Keratinocyte (primary cell): Measurements from ENCODE around the gene ANO10. TPM values are rescaled to one million over a fixed set of nuclear protein-coding genes. Genes with fewer than 3 reads are reported as not detected.

Source experiments
- DNase-seq: peaks from one replicate; pipeline ENCODE4 v3.0.0-alpha.2; 2011; ENCODE audit warnings: low read depth, missing footprints, low spot score
- FAIRE-seq: peaks from 2 replicates; lab custom pipeline; 2011; peaks lifted over from hg19 to GRCh38; lab: Jason Lieb, UNC
- H2AFZ ChIP-seq: 2 replicates; pipeline ENCODE4 v1.6.0; 2012; ENCODE audit warnings: low read length, control low read depth, inconsistent platforms; ENCODE audit not compliant: control insufficient read depth
- H3K27ac ChIP-seq: 2 replicates; pipeline ENCODE4 v1.5.1; 2011; ENCODE audit warnings: low read length; ENCODE audit not compliant: control insufficient read depth, insufficient read depth
- H3K27me3 ChIP-seq: 3 replicates; pipeline ENCODE4 v1.6.0; 2011; ENCODE audit warnings: low read length; ENCODE audit not compliant: control insufficient read depth, insufficient read depth; ENCODE audit errors: extremely low read depth
- H3K36me3 ChIP-seq, 2 experiments: 2 replicates in 1 of 2; 3 replicates in 1 of 2; pipeline ENCODE4 v1.5.1; 2011; ENCODE audit warnings: low read length in 2 of 2, mild to moderate bottlenecking in 1 of 2; ENCODE audit not compliant: control insufficient read depth in 2 of 2, insufficient read depth in 2 of 2; ENCODE audit errors: extremely low read depth in 1 of 2
- H3K4me1 ChIP-seq: 3 replicates; pipeline ENCODE4 v1.5.1; 2011; ENCODE audit warnings: low read length; ENCODE audit not compliant: control insufficient read depth, insufficient read depth; ENCODE audit errors: extremely low read depth
- H3K4me2 ChIP-seq: 3 replicates; pipeline ENCODE4 v1.6.0; 2011; ENCODE audit warnings: low read depth, low read length; ENCODE audit not compliant: control insufficient read depth, insufficient read depth; ENCODE audit errors: extremely low read depth
- H3K4me3 ChIP-seq, 3 experiments: fragments of 200-600 bp in 1 of 3; sonication (generic) in 1 of 3; 2 replicates in 2 of 3; 3 replicates in 1 of 3; pipeline ENCODE4 v1.5.1; 2011 to 2016; ENCODE audit warnings: low read length in 3 of 3, mild to moderate bottlenecking in 3 of 3, control low read depth in 2 of 3, inconsistent platforms in 1 of 3, low read depth in 1 of 3, mixed read lengths in 1 of 3, mixed run types in 1 of 3, moderate library complexity in 1 of 3; ENCODE audit not compliant: control insufficient read depth in 2 of 3, insufficient read depth in 2 of 3; ENCODE audit errors: extremely low read depth in 1 of 3
- H3K79me2 ChIP-seq: 2 replicates; pipeline ENCODE4 v1.6.0; 2012; ENCODE audit warnings: low read length; ENCODE audit not compliant: control insufficient read depth, insufficient read depth
- H3K9ac ChIP-seq: 3 replicates; pipeline ENCODE4 v1.6.0; 2011; ENCODE audit warnings: low read length; ENCODE audit not compliant: control insufficient read depth, insufficient read depth; ENCODE audit errors: extremely low read depth
- H3K9me1 ChIP-seq: 3 replicates; pipeline ENCODE4 v1.6.0; 2011; ENCODE audit warnings: low read length; ENCODE audit not compliant: control insufficient read depth, insufficient read depth; ENCODE audit errors: extremely low read depth
- H3K9me3 ChIP-seq: 2 replicates; pipeline ENCODE4 v1.5.1; 2012; ENCODE audit warnings: low read depth, low read length; ENCODE audit not compliant: control insufficient read depth
- H4K20me1 ChIP-seq: 3 replicates; pipeline ENCODE4 v1.6.0; 2011; ENCODE audit warnings: low read length; ENCODE audit not compliant: control insufficient read depth, insufficient read depth; ENCODE audit errors: extremely low read depth
- EZH2 ChIP-seq: IDR thresholded peaks from one replicate; pipeline ENCODE4 v1.6.1; 2012; ENCODE audit warnings: inconsistent platforms, mild to moderate bottlenecking, low read length, moderate library complexity
- dilution Hi-C: fragments of 300-500 bp; cut with MboI; formaldehyde crosslinking; loops from one replicate; pipeline ENCODE4 v1.7.0; 2020; ENCODE audit warnings: low sequenced_read_pairs; ENCODE audit not compliant: extremely low pct_ligation_motif_present
- polyA plus RNA-seq, 5 experiments: library from polyadenylated mRNA; depleted of rRNA in 3 of 5; stranded (reverse) in 3 of 5; stranded (forward) in 1 of 5; unstranded in 1 of 5; fragments of >200 nt; gene quantifications; 1 replicate in 1 of 5; 2 replicates in 3 of 5; 3 replicates in 1 of 5; pipeline versions ENCODE4 v1.2.1 to v1.2.3, GENCODE V29; 2011 to 2012; ENCODE audit warnings: missing spikeins in 2 of 5, low read depth in 1 of 5, low replicate concordance in 1 of 5
- TF ChIP-seq, protein P1 (sequence below), 3 experiments: IDR thresholded peaks in 1 of 3; conservative IDR thresholded peaks in 1 of 3; optimal IDR thresholded peaks in 1 of 3; 2 replicates in 2 of 3; 3 replicates in 1 of 3; pipeline versions ENCODE3 to v1.5.1; 2011; ENCODE audit warnings: low read length in 3 of 3, mild to moderate bottlenecking in 3 of 3, moderate library complexity in 2 of 3, control low read depth in 1 of 3, inconsistent platforms in 1 of 3; ENCODE audit not compliant: insufficient read depth in 2 of 3; ENCODE audit errors: extremely low read depth in 1 of 3

The ANO10 gene
- polyA plus RNA-seq, 1 donor (not counting 4 experiments of a cell fraction or from before 2014, with no cell fraction given), result 48.8 TPM

GRCh38 chr3:43410592-43410991 lies 211.2 kb downstream of the ANO10 start:
- Histone ChIP-seq H3K9me1 (no peaks in the 10 kb centered on the region), H3K4me1 (peaks cover 5% of the 10 kb centered on the region), H3K79me2 (no peaks in the 10 kb centered on the region), H3K9me3 (no peaks in the 10 kb centered on the region), H3K4me2 (no peak overlapping the region), H3K27me3 (no peaks in the 10 kb centered on the region), H4K20me1 (no peaks in the 10 kb centered on the region), H3K27ac (no peak overlapping the region), H3K4me3 (no peak overlapping the region), H2AFZ (no peak overlapping the region), H3K9ac (no peak overlapping the region), H3K36me3 (no peaks in the 10 kb centered on the region)
- TF ChIP-seq EZH2, result no peak
- TF ChIP-seq, protein P1, sequence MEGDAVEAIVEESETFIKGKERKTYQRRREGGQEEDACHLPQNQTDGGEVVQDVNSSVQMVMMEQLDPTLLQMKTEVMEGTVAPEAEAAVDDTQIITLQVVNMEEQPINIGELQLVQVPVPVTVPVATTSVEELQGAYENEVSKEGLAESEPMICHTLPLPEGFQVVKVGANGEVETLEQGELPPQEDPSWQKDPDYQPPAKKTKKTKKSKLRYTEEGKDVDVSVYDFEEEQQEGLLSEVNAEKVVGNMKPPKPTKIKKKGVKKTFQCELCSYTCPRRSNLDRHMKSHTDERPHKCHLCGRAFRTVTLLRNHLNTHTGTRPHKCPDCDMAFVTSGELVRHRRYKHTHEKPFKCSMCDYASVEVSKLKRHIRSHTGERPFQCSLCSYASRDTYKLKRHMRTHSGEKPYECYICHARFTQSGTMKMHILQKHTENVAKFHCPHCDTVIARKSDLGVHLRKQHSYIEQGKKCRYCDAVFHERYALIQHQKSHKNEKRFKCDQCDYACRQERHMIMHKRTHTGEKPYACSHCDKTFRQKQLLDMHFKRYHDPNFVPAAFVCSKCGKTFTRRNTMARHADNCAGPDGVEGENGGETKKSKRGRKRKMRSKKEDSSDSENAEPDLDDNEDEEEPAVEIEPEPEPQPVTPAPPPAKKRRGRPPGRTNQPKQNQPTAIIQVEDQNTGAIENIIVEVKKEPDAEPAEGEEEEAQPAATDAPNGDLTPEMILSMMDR (optimal IDR thresholded peaks at IDR 0.05 in 1 of 3, IDR thresholded peaks at IDR 0.05 in 1 of 3, conservative IDR thresholded peaks at IDR 0.05 in 1 of 3; ENCODE audit: extremely low read depth in 1 of 3, insufficient read depth in 2 of 3, low read length in 3 of 3), result no peak
- FAIRE-seq (no peak), DNase-seq (no peak)
- dilution Hi-C loops, result no loop called here

- H3K4me3 ChIP-seq, result no peak overlapping the region
- H4K20me1 ChIP-seq, result no peaks in the 10 kb centered on the region
- H3K9me3 ChIP-seq, result no peaks in the 10 kb centered on the region
- H3K4me2 ChIP-seq, result no peak overlapping the region
- no peak overlapping the region for H3K9ac ChIP-seq
- DNase-seq (no peak), FAIRE-seq (no peak)
- TF ChIP-seq EZH2, result no peak
- TF ChIP-seq, protein P1 (optimal IDR thresholded peaks at IDR 0.05 in 1 of 3, IDR thresholded peaks at IDR 0.05 in 1 of 3, conservative IDR thresholded peaks at IDR 0.05 in 1 of 3; ENCODE audit: extremely low read depth in 1 of 3, insufficient read depth in 2 of 3, low read length in 3 of 3), result no peak
- H3K27me3 ChIP-seq, result no peaks in the 10 kb centered on the region
- no peaks in the 10 kb centered on the region for H3K9me1 ChIP-seq
- H2AFZ ChIP-seq, result no peak overlapping the region
- dilution Hi-C loops, result no loop called here
- no peaks in the 10 kb centered on the region for H3K79me2 ChIP-seq
- no peaks in the 10 kb centered on the region for H3K36me3 ChIP-seq
- H3K4me1 ChIP-seq, result peaks cover 5% of the 10 kb centered on the region
- H3K27ac ChIP-seq, result no peak overlapping the region
These were observed 212.3 kb downstream of the ANO10 start for GRCh38 chr3:43409506-43409905.
